GM18909 (cell line): ENCODE results near the gene GZMM.

Experiments
- ATAC-seq: cut with Tn5 transposase; IDR thresholded peaks from one replicate; pipeline ENCODE4 v1.9.1; 2021; ENCODE audit warnings: mild to moderate bottlenecking; ENCODE audit not compliant: unreplicated experiment, poor library complexity

Gene GZMM

DNA sequence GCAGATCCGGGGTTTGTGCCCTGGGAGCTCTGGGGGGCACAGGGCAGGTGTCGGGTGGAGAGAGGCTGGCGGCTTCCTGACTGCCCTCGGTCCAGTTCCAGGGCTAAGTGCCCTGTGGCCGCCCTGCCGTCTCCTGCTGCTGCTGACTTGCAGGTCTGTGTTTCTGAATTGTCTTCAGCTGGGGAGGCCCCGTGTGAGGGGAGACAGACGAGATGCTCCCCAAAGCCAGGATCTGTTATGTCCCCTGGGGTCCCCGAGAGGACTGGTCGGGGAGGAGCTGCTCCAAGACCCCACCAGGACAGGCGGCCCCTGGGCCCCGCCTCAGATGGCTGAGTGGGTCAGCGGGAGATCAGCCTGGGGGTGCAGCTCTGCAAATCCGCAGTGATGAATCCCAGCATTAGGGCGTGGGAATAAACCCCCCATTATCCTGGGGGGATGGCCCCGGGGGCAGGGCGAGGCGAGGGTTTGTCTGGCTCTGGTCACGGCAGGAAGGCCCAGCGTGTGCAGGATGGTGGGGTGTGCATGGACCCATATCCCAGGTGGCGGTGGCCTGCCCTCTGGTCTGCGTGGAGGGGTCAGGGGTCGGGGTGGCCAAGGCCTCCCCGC is 50.5 kb downstream of the GZMM start:
- ATAC-seq, result no peak

DNA sequence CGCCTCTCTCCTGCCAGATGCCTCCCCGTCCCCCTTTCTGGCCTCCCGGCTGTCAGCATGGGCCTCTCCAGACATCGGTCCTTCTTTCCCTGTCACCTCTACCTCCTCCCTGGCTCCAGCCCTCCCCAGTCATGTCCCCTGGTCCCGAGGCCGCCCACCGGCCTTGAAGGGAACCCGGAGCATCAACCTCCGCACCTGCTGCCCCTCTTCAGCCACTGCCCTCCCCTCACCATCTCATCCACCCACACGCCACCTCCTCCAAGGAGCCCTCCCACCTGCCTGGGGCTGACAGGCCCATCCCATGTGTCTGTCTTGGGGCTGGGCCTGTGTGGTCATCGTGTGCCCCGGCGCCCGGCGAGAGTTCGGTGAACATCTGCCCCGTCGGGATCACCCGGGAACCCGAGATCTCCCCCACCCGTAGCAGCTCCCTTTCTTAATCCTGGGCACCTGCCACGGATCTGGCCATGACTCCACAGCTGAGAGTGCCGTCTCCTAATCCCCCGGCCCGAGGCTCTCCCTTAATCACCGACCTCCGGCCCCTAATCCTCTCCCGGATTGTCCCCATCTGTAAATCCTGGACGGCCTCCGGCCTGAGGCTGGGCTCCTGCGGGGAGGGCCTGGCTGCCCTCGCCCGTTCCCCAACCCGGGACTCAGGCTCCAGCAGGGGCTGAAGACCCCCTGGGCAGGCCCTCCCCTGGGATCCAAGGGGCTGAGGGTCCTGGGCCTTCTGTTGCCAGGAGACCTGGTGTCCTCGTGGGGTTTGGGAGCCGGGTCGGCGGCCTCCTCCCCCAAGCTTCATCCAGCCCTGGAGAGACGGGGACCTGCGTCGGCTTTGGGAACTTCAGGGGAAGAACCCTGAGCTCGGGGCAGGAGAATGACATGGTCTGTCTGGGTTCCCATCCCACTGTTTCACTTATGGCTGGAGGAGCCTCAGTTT is 51.7 kb downstream of the GZMM start:
- ATAC-seq, result no peak

DNA sequence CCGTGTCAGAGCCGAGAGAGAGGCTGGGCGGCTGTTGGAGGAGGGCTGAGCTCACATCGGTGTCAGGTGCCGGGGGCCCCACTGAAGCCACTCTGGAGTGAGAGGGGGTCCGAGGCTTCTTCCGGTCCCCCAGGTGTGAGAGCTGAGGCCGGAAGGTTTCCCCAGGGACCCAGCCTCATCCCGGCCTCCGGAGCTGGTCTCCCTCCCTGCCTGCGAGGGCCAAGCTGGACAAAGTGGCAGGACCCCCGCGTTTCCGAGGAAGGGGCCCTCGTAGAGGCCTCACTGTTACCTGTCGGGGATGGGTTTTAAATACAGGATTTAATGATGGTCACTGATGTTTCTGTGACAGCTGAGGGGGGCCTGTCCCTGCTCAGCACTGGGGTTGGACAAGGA is 52.4 kb downstream of the GZMM start:
- no peak for ATAC-seq

DNA sequence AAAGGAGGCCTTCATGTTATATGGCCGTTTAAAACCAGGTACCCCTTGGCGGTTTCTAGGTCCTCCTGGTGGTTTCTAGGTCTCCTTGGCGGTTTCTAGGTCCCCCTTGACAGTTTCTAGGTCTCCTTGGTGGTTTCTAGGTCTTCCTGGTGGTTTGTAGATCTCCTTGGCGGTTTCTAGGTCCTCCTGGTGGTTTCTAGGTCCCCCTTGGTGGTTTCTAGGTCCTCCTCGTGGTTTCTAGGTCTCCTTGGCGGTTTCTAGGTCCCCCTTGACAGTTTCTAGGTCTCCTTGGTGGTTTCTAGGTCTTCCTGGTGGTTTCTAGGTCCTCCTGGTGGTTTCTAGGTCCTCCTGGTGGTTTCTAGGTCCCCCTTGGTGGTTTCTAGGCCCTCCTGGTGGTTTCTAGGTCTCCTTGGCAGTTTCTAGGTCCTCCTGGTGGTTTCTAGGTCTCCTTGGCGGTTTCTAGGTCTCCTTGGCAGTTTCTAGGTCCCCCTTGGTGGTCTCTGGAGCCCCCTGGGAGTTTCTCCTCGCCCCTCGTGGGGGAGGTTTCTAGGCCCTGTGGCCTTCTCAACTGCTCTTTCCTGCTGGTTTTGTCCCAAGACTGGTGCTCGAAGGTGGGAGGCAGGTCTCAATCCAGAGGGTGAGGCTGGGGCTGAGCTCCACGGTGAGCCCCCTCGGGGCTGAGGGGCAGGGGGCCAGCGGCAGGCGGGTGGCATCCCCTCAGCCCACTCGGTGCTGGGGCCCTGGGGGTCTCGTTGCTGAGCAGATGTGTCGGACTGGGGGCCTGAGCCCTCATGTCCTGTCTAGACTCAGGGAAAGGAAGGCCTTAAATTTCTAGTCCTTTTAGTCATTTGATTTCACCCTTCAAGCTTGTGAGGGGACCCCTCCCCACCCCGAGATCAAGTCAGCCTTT is 53.8 kb downstream of the GZMM start:
- no peak for ATAC-seq
